ENCODE measurements around the gene TOB1. TPM values are rescaled to one million over a fixed set of nuclear protein-coding genes. Genes with fewer than 3 reads are reported as not detected.

The TOB1 gene
- total RNA-seq, 4 donors from 2014 or later, result 26.7 to 34.4 (median 31.0) TPM

DNA sequence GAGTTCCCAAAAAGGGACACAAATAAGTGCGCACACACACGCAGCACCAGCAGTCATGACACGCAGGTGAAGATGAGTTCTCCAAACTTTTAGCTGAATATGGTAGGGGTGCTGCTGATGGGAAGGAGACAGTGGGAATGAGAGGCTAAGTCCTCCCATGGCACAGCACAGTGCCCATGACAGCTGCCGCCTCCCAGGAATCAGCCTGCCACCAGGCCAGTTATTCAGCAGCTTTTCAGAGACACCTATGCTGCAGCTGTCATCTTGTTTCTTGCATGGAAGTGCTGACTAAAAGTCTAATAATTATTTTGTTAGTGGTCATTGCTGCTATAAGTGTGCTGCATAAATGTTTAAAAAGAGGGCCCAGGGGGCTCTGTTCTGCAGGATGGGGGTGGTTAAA is 18.6 kb downstream of the TOB1 start:
- no peak overlapping the region for H3K4me3 ChIP-seq
- H3K4me1 ChIP-seq, result peaks cover 5 to 11% (median 10%) of the 10 kb centered on the region in 4 donors
- 89% methylated on average over 3 of the region's 4 CpGs for WGBS
- no peaks in the 10 kb centered on the region for H3K36me3 ChIP-seq
- TF ChIP-seq POLR2A (IDR thresholded peaks at IDR 0.05; ENCODE audit: low read depth), result no peak
- no peak for TF ChIP-seq EP300 (IDR thresholded peaks at IDR 0.05)
- TF ChIP-seq POLR2AphosphoS5 (IDR thresholded peaks at IDR 0.05), result no peak
- TF ChIP-seq, protein P1, sequence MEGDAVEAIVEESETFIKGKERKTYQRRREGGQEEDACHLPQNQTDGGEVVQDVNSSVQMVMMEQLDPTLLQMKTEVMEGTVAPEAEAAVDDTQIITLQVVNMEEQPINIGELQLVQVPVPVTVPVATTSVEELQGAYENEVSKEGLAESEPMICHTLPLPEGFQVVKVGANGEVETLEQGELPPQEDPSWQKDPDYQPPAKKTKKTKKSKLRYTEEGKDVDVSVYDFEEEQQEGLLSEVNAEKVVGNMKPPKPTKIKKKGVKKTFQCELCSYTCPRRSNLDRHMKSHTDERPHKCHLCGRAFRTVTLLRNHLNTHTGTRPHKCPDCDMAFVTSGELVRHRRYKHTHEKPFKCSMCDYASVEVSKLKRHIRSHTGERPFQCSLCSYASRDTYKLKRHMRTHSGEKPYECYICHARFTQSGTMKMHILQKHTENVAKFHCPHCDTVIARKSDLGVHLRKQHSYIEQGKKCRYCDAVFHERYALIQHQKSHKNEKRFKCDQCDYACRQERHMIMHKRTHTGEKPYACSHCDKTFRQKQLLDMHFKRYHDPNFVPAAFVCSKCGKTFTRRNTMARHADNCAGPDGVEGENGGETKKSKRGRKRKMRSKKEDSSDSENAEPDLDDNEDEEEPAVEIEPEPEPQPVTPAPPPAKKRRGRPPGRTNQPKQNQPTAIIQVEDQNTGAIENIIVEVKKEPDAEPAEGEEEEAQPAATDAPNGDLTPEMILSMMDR (IDR thresholded peaks at IDR 0.05), result no peak
- H3K9me3 ChIP-seq, result no peaks in the 10 kb centered on the region
- intact Hi-C loops (cut with DNase I), result loop anchor here (10.0 kb wide), 1 partner anchor 363 kb away; no protein-coding TSS in a partner anchor
- DNase-seq (ENCODE audit: extremely low spot score), result no peak
- no peaks in the 10 kb centered on the region for H3K27me3 ChIP-seq
- no peak overlapping the region for H3K27ac ChIP-seq (replicated peaks in 1 of 4)

DNA sequence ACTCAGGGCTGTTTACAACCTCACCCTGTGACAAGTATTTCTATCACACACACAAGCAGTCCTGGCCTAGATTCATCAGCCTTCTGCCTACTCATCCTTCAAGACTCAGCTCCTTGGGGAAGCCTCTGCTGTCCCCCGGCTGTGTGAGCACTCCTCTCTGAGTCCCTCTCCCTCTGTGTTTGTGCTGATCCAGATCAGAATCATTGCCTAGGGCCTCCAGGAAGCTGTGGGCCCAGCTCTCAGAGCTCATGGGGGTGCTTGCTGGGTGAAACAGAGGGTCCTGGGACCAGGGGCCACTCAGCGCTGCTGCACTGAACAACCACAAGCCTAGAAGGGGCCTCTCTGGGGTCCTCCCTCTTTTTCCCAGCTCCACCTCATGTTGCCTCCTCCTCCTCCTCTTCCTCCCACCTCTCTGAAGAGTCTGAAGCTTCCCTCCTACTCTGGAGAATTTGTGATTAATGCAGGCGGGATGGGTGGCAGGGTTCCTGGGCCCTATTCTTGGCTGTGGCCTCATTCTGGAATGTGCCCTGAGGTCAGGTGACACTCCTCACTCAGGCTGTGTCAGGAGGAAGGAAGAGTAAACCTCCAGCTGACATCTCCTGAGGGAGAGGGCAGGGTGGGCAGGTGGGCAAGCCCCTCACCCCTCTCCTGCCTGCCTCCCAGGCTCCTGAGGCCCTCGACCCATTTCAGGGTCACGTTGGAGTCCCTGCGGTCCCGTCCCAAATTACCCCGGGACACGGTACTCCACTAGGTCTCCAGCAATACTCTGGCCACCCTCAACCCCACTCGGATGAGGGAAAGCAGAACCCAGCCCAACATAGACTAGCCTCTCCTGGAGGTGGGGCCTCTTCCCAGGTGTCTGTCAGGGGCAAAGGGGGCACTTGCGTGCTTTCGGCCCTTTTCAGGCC is 20.7 kb downstream of the TOB1 start:
- 83% methylated on average over 3 of the region's 12 CpGs for WGBS
- DNase-seq (ENCODE audit: extremely low spot score), result no peak
- intact Hi-C loops (cut with DNase I), result loop anchor here (10.0 kb wide), 1 partner anchor 361 kb away; no protein-coding TSS in a partner anchor

DNA sequence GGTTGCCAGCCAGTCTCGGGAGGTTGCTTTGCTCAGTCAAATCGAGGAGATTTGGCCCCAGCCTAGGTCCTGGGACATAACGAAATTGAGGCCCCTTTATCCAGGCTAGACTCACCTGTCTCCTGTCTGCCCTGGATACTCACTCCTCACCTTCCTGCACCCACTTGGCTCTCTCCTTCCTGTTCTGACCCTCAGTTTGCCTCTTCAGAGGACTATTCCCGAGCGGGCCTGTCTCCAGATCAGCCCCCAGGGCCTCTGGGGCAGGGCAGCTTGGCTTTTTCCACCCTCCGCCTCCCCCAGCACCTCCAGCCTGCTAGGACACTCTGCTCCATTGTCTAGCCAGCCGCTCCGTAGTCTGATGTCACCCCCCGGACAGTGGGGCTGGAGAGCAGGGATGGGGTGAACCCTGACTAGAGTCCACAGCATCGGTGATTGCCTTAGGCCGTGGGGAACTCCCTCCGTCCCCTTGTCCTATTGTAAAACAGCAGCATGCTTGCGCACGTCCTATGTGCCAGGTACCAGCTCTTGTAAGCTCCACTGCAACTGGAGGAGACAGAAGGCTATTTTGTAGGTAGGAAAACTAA is 21.9 kb downstream of the TOB1 start:
- DNase-seq (ENCODE audit: extremely low spot score), result no peak
- no peaks in the 10 kb centered on the region for H3K36me3 ChIP-seq
- H3K9me3 ChIP-seq, result no peaks in the 10 kb centered on the region
- no peak overlapping the region for H3K4me3 ChIP-seq
- TF ChIP-seq POLR2AphosphoS5 (IDR thresholded peaks at IDR 0.05) (no peak), POLR2A (IDR thresholded peaks at IDR 0.05; ENCODE audit: low read depth) (no peak)
- no peak overlapping the region for H3K27ac ChIP-seq (replicated peaks in 1 of 4)
- no peaks in the 10 kb centered on the region for H3K27me3 ChIP-seq
- intact Hi-C loops (cut with DNase I), result loop anchor here (10.0 kb wide), 1 partner anchor 359 kb away; no protein-coding TSS in a partner anchor
- peaks cover 0 to 8% (median 7%) of the 10 kb centered on the region in 4 donors for H3K4me1 ChIP-seq
- 80% methylated on average over 14 of the region's 14 CpGs for WGBS

More for the DNA sequence above, 20.7 kb downstream of the TOB1 start:
- peak; percentile 17 for TF ChIP-seq POLR2A (IDR thresholded peaks at IDR 0.05; ENCODE audit: low read depth)
- no peak for TF ChIP-seq EP300 (IDR thresholded peaks at IDR 0.05)
- H3K27ac ChIP-seq (replicated peaks in 1 of 4), result no peak overlapping the region
- no peaks in the 10 kb centered on the region for H3K9me3 ChIP-seq
- H3K4me3 ChIP-seq, result no peak overlapping the region
- peaks cover 0 to 8% (median 7%) of the 10 kb centered on the region in 4 donors for H3K4me1 ChIP-seq
- no peaks in the 10 kb centered on the region for H3K36me3 ChIP-seq
- no peaks in the 10 kb centered on the region for H3K27me3 ChIP-seq

DNA sequence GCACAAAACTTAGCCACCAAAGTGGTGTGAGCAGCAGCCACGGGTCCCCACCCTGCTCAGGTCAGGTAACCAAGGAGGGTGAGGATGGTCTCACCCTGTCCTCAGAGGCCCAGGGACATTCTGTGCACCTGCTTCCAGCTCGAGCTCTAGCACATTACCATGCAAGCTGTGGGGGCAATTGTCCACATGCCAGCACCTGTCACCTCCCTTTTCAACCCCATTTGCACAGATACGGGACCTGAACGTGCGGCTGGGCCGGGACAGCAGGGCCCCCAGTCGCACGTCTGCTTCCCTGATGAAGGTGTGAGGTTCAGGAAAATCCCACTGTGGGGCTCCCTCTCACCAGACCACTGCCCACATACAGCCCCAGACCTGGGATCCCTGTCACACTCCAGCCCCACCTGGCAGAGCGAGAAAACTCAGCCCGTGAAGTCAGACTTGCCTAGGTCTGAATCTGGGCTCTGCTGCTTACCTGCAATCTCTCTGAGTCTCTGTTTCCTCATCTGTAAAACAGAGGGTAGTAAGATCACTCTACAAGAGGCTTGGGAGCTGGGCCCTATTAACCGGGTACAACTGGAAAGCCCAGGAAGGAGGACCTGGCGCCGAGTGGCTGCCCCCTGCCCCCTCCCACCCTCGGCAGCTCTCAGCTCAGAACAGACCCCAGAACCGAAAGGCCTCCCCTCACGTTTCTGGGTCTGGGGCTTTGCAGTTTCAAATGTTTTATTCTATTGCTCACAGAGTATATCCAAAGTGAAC is 22.8 kb downstream of the TOB1 start:
- WGBS, result 90% methylated on average over 9 of the region's 16 CpGs
- intact Hi-C loops (cut with DNase I), result loop anchor here (2.0 to 10.0 kb wide), 3 partner anchors 59 to 359 kb away; partner anchors contain the start of gene SPATA20
- peaks cover 0 to 8% (median 7%) of the 10 kb centered on the region in 4 donors for H3K4me1 ChIP-seq

More for the DNA sequence above, 22.8 kb downstream of the TOB1 start:
- H3K9me3 ChIP-seq, result no peaks in the 10 kb centered on the region
- H3K27ac ChIP-seq (replicated peaks in 1 of 4), result no peak overlapping the region
- no peaks in the 10 kb centered on the region for H3K36me3 ChIP-seq
- no peak overlapping the region for H3K4me3 ChIP-seq
- no peak for TF ChIP-seq EP300 (IDR thresholded peaks at IDR 0.05)
- TF ChIP-seq POLR2A (IDR thresholded peaks at IDR 0.05; ENCODE audit: low read depth), result no peak
- TF ChIP-seq POLR2AphosphoS5 (IDR thresholded peaks at IDR 0.05), result no peak
- TF ChIP-seq, protein P1 (IDR thresholded peaks at IDR 0.05), result no peak
- DNase-seq (ENCODE audit: extremely low spot score), result no peak
- H3K27me3 ChIP-seq, result no peaks in the 10 kb centered on the region
